HepG2 (cell line): Measurements from ENCODE around the gene SYTL2. TPM values are rescaled to one million over a fixed set of nuclear protein-coding genes. Genes with fewer than 3 reads are reported as not detected.

ENCODE experiments used
- FOXC1 ChIP-seq: sonication (generic); formaldehyde crosslinking; IDR thresholded peaks from 2 replicates; pipeline ENCODE4 v1.8.0; 2022; ENCODE audit warnings: mild to moderate bottlenecking, missing genetic modification reagents, borderline replicate concordance
- GABPA ChIP-seq, 2 experiments: IDR thresholded peaks; 2 replicates each; pipeline ENCODE4 v1.6.1; 2011 to 2016; ENCODE audit warnings: low read depth in 2 of 2, low read length in 1 of 2, missing biosample characterization in 1 of 2, missing genetic modification characterization in 1 of 2
- MAFK ChIP-seq, 2 experiments: IDR thresholded peaks in 1 of 2; conservative IDR thresholded peaks in 1 of 2; 2 replicates each; pipeline ENCODE4 v1.6.1; 2011; ENCODE audit warnings: improper control_type of control experiment in 2 of 2, low read length in 2 of 2
- MYC ChIP-seq: sonication (generic); formaldehyde crosslinking; IDR thresholded peaks from 2 replicates; pipeline ENCODE4 v1.9.0; 2021; ENCODE audit warnings: missing genetic modification reagents, borderline replicate concordance
- NCOA5 ChIP-seq: sonication (generic); formaldehyde crosslinking; IDR thresholded peaks from 2 replicates; pipeline ENCODE4 v1.4.0; 2020; ENCODE audit warnings: missing genetic modification reagents
- PRMT3 ChIP-seq: sonication (generic); formaldehyde crosslinking; IDR thresholded peaks from 2 replicates; pipeline ENCODE4 v1.8.1; 2022; ENCODE audit warnings: low read depth, mild to moderate bottlenecking, moderate library complexity, missing genetic modification reagents, borderline replicate concordance
- SALL2 ChIP-seq: sonication (generic); formaldehyde crosslinking; IDR thresholded peaks from 2 replicates; pipeline ENCODE4 v1.8.1; 2023; ENCODE audit warnings: mild to moderate bottlenecking, missing genetic modification reagents, inconsistent platforms
- THAP11 ChIP-seq: IDR thresholded peaks from 2 replicates; pipeline ENCODE4 v1.6.1; 2016; ENCODE audit warnings: missing biosample characterization, missing genetic modification reagents
- TOE1 ChIP-seq: sonication (generic); formaldehyde crosslinking; IDR thresholded peaks from 2 replicates; pipeline ENCODE4 v1.4.0; 2020; ENCODE audit warnings: mild to moderate bottlenecking, missing genetic modification reagents
- ZBTB20 ChIP-seq: sonication (generic); formaldehyde crosslinking; IDR thresholded peaks from 2 replicates; pipeline ENCODE4 v1.8.1; 2023; ENCODE audit warnings: missing genetic modification reagents, low read depth, mild to moderate bottlenecking, borderline replicate concordance
- ZBTB7B ChIP-seq: sonication (generic); formaldehyde crosslinking; IDR thresholded peaks from 2 replicates; pipeline ENCODE4 v1.4.0; 2020; ENCODE audit warnings: missing genetic modification reagents
- ZIK1 ChIP-seq: sonication (generic); formaldehyde crosslinking; IDR thresholded peaks from 2 replicates; pipeline ENCODE4 v1.5.0; 2020; ENCODE audit warnings: mild to moderate bottlenecking, low read depth, missing genetic modification reagents, borderline replicate concordance
- ZMAT3 ChIP-seq: sonication (generic); formaldehyde crosslinking; conservative IDR thresholded peaks from 2 replicates; pipeline ENCODE4 v1.7.0; 2021; ENCODE audit warnings: missing genetic modification reagents
- ZNF235 ChIP-seq: sonication (generic); formaldehyde crosslinking; IDR thresholded peaks from 2 replicates; pipeline ENCODE4 v1.8.1; 2023; ENCODE audit warnings: mild to moderate bottlenecking, missing genetic modification reagents, borderline replicate concordance
- ZNF337 ChIP-seq: sonication (generic); formaldehyde crosslinking; IDR thresholded peaks from 2 replicates; pipeline ENCODE4 v1.5.1; 2020; ENCODE audit warnings: missing genetic modification reagents, low read depth, mild to moderate bottlenecking, borderline replicate concordance
- ZNF552 ChIP-seq: sonication (generic); formaldehyde crosslinking; IDR thresholded peaks from 2 replicates; pipeline ENCODE4 v1.9.0; 2022; ENCODE audit warnings: missing genetic modification reagents, mild to moderate bottlenecking, borderline replicate concordance
- ZNF598 ChIP-seq: sonication (generic); formaldehyde crosslinking; IDR thresholded peaks from 2 replicates; pipeline ENCODE4 v1.5.1; 2020; ENCODE audit warnings: mild to moderate bottlenecking, missing genetic modification reagents, borderline replicate concordance
- ZNF674 ChIP-seq: sonication (generic); formaldehyde crosslinking; IDR thresholded peaks from 2 replicates; pipeline ENCODE4 v1.5.0; 2020; ENCODE audit warnings: low read depth, mild to moderate bottlenecking, missing genetic modification reagents
- ZNF709 ChIP-seq: sonication (generic); formaldehyde crosslinking; IDR thresholded peaks from 2 replicates; pipeline ENCODE4 v1.5.0; 2020; ENCODE audit warnings: mild to moderate bottlenecking, missing genetic modification reagents
- polyA plus RNA-seq, 8 experiments: library from polyadenylated mRNA; depleted of rRNA in 3 of 8; stranded (reverse) in 7 of 8; unstranded in 1 of 8; fragments of >200 nt; fragmentation: Illumina TruSeq in 4 of 8; extraction: Trizol in 4 of 8; gene quantifications; 2 replicates each; pipeline versions ENCODE4 v1.2.1 to v1.2.3, GENCODE V29; 2011 to 2016; ENCODE audit warnings: low read depth in 4 of 8, missing spikeins in 1 of 8, mixed read lengths in 1 of 8; ENCODE audit not compliant: insufficient read depth in 1 of 8
- total RNA-seq, 5 experiments: library from RNA; depleted of rRNA; stranded (reverse); fragments of >200 nt; fragmentation: Illumina TruSeq; extraction: Trizol; gene quantifications; 2 replicates each; pipeline ENCODE4 v1.2.3, GENCODE V29; 2016; ENCODE audit warnings: low read depth in 1 of 5
- TF ChIP-seq, protein P1 (sequence below): sonication (generic); formaldehyde crosslinking; conservative IDR thresholded peaks from 2 replicates; pipeline ENCODE4 v1.4.0; 2020; ENCODE audit warnings: mild to moderate bottlenecking, missing genetic modification reagents, moderate library complexity
- TF ChIP-seq, protein P2 (sequence below): sonication (generic); formaldehyde crosslinking; IDR thresholded peaks from 2 replicates; pipeline ENCODE4 v1.8.0; 2022; ENCODE audit warnings: mild to moderate bottlenecking, missing genetic modification reagents, moderate library complexity
- TF ChIP-seq, protein P3 (sequence below): IDR thresholded peaks from 2 replicates; pipeline ENCODE4 v1.6.1; 2012; ENCODE audit warnings: inconsistent platforms
- TF ChIP-seq, protein P4 (sequence below): sonication (generic); formaldehyde crosslinking; conservative IDR thresholded peaks from 2 replicates; pipeline ENCODE4 v1.5.0; 2020; ENCODE audit warnings: missing genetic modification reagents

The SYTL2 gene
- total and polyA plus RNA-seq, 2 of the 13 experiments (the other 11 are each of a cell fraction or from before 2014, with no cell fraction given), result 0.77 to 0.90 TPM

DNA sequence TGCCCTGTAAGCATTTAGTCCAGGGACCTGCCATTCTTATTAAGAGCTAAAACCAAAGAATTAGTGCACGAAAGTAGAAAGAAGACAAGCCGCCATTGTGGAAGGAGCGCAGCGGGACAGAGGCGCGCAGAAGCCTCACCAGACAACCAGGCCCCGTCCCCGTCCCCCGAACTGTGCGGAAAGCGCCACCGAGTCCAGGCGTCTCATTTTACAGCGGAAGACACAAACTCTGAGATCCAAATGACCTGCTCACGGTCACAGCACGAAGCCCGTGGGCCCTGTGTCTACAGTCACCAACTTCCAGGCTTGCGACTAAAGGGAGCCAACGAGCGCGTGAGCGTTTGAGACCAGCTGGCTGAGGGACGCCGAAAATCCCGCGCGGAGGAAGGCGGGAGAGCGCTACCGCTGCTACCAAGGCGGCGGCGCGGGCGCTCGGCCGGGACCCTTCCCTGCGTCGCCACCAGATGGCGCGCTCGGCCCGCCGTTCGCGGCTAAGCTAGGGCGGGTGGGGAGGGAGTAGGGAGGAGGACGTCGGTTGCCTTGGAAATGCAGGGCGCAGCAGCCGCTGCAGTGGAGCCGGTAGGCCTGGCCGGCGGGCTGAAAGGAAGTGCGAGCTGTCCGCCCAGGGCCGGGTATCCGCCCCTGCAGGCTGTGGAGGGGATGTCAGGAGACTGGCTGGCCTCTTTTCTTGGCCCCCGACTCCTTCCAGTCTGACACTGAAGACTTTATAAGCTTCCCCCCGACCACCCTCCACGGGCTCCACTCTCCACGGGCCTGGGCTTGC, 43.8 kb upstream of the SYTL2 start (continued):
- TF ChIP-seq, protein P1, sequence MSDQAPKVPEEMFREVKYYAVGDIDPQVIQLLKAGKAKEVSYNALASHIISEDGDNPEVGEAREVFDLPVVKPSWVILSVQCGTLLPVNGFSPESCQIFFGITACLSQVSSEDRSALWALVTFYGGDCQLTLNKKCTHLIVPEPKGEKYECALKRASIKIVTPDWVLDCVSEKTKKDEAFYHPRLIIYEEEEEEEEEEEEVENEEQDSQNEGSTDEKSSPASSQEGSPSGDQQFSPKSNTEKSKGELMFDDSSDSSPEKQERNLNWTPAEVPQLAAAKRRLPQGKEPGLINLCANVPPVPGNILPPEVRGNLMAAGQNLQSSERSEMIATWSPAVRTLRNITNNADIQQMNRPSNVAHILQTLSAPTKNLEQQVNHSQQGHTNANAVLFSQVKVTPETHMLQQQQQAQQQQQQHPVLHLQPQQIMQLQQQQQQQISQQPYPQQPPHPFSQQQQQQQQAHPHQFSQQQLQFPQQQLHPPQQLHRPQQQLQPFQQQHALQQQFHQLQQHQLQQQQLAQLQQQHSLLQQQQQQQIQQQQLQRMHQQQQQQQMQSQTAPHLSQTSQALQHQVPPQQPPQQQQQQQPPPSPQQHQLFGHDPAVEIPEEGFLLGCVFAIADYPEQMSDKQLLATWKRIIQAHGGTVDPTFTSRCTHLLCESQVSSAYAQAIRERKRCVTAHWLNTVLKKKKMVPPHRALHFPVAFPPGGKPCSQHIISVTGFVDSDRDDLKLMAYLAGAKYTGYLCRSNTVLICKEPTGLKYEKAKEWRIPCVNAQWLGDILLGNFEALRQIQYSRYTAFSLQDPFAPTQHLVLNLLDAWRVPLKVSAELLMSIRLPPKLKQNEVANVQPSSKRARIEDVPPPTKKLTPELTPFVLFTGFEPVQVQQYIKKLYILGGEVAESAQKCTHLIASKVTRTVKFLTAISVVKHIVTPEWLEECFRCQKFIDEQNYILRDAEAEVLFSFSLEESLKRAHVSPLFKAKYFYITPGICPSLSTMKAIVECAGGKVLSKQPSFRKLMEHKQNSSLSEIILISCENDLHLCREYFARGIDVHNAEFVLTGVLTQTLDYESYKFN (CRISPR knock-in tag), result peak; percentile 58
- TF ChIP-seq MYC (CRISPR knock-in tag) (peak; percentile 73; the same call in 1 of the 2 replicates), ZNF709 (peak; percentile 89), MAFK (conservative IDR thresholded peaks at IDR 0.05 in 1 of 2, IDR thresholded peaks at IDR 0.05 in 1 of 2; ENCODE audit: low read length in 2 of 2) (peak in 1 of 2 experiments; percentile 11; a peak in 1 of 4 replicates), ZBTB7B (CRISPR knock-in tag) (peak; percentile 70; the same call in 1 of the 2 replicates), ZNF552 (CRISPR knock-in tag) (peak; percentile 91), ZNF674 (no peak), PRMT3 (peak; percentile 81; the same call in 1 of the 2 replicates), FOXC1 (peak; percentile 81; the same call in 1 of the 2 replicates), ZNF235 (CRISPR knock-in tag) (no peak; the same call in 1 of the 2 replicates), ZNF337 (CRISPR knock-in tag) (0 out of 2 replicates have a peak, but pooled peaks have one; percentile 51), TOE1 (CRISPR knock-in tag) (no peak; the same call in 1 of the 2 replicates), ZNF598 (CRISPR knock-in tag) (peak; percentile 94), GABPA (IDR thresholded peaks at IDR 0.05; ENCODE audit: low read depth, low read length) (no peak), GABPA (CRISPR knock-in tag; IDR thresholded peaks at IDR 0.05; ENCODE audit: low read depth) (peak; percentile 41), ZMAT3 (CRISPR knock-in tag) (peak; percentile 96), ZIK1 (no peak; the same call in 1 of the 2 replicates), NCOA5 (CRISPR knock-in tag) (no peak), ZBTB20 (CRISPR knock-in tag) (peak; percentile 80; the same call in 1 of the 2 replicates), SALL2 (peak; percentile 84; the same call in 1 of the 2 replicates), THAP11 (CRISPR knock-in tag) (peak; percentile 71)
- TF ChIP-seq, protein P2, sequence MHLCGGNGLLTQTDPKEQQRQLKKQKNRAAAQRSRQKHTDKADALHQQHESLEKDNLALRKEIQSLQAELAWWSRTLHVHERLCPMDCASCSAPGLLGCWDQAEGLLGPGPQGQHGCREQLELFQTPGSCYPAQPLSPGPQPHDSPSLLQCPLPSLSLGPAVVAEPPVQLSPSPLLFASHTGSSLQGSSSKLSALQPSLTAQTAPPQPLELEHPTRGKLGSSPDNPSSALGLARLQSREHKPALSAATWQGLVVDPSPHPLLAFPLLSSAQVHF, result peak; percentile 88
- TF ChIP-seq, protein P3, sequence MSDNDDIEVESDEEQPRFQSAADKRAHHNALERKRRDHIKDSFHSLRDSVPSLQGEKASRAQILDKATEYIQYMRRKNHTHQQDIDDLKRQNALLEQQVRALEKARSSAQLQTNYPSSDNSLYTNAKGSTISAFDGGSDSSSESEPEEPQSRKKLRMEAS, result peak; percentile 98
- TF ChIP-seq, protein P4, sequence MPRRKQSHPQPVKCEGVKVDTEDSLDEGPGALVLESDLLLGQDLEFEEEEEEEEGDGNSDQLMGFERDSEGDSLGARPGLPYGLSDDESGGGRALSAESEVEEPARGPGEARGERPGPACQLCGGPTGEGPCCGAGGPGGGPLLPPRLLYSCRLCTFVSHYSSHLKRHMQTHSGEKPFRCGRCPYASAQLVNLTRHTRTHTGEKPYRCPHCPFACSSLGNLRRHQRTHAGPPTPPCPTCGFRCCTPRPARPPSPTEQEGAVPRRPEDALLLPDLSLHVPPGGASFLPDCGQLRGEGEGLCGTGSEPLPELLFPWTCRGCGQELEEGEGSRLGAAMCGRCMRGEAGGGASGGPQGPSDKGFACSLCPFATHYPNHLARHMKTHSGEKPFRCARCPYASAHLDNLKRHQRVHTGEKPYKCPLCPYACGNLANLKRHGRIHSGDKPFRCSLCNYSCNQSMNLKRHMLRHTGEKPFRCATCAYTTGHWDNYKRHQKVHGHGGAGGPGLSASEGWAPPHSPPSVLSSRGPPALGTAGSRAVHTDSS (CRISPR knock-in tag), result no peak
